GF-D8 (cell line): ENCODE data around the gene MZB1.
"Not testable (repeated sequence)": the region's sequence is repeated elsewhere in the genome, so short reads cannot be mapped to it uniquely, and the experiment has no call there.

Source experiments
- DNase-seq: peaks from one replicate; lab custom pipeline; 2025; lab: John Stamatoyannopoulos, UW

Gene MZB1

GRCh38 chr5:139374909-139375308 lies 14.8 kb downstream of the MZB1 start:
- DNase-seq: no peak

- no peak for DNase-seq
These were observed 18.0 kb downstream of the MZB1 start for GRCh38 chr5:139371482-139372435.

GRCh38 chr5:139369181-139369580 lies 20.5 kb downstream of the MZB1 start:
- DNase-seq: no peak

GRCh38 chr5:139368613-139369012 lies 21.1 kb downstream of the MZB1 start:
- no peak for DNase-seq

- DNase-seq: no peak
These were observed 25.2 kb downstream of the MZB1 start for GRCh38 chr5:139364466-139364865.

- DNase-seq: no peak
These were observed 25.8 kb downstream of the MZB1 start for GRCh38 chr5:139363937-139364336.

- no peak for DNase-seq
These were observed 27.8 kb downstream of the MZB1 start for GRCh38 chr5:139361835-139362429.

- no peak for DNase-seq
These were observed 29.3 kb downstream of the MZB1 start for GRCh38 chr5:139360384-139360783.

GRCh38 chr5:139358064-139358463 lies 31.6 kb downstream of the MZB1 start:
- no peak for DNase-seq

GRCh38 chr5:139355900-139356299 lies 33.8 kb downstream of the MZB1 start:
- not testable (repeated sequence) for DNase-seq

GRCh38 chr5:139354186-139354585 lies 35.5 kb downstream of the MZB1 start:
- DNase-seq: no peak

- not testable (repeated sequence) for DNase-seq
These were observed 41.9 kb downstream of the MZB1 start for GRCh38 chr5:139347863-139348262.

- not testable (repeated sequence) for DNase-seq
These were observed 44.3 kb downstream of the MZB1 start for GRCh38 chr5:139345442-139345841.

- DNase-seq: no peak
These were observed 45.5 kb downstream of the MZB1 start for GRCh38 chr5:139344177-139344576.

GRCh38 chr5:139343476-139343875 lies 46.2 kb downstream of the MZB1 start:
- DNase-seq: no peak

- DNase-seq: no peak
These were observed 47.3 kb downstream of the MZB1 start for GRCh38 chr5:139342423-139342723.

- peak; percentile 81 for DNase-seq
These were observed 47.9 kb downstream of the MZB1 start, which contains the start of gene PAIP2 for GRCh38 chr5:139341689-139342422. PAIP2 (plus strand) TSS chr5:139341854; CDS start chr5:139363785, 21,931 bp downstream.

- DNase-seq: no peak
These were observed 48.5 kb downstream of the MZB1 start for GRCh38 chr5:139341187-139341688.

GRCh38 chr5:139340051-139340450 lies 49.7 kb downstream of the MZB1 start:
- DNase-seq: no peak
